HFF-Myc (cell line): ENCODE measurements around the gene FBXO27.
"Not testable (repeated sequence)": the region's sequence is repeated elsewhere in the genome, so short reads cannot be mapped to it uniquely, and the experiment has no call there.

Experiments used
- DNase-seq: peaks from one replicate; pipeline ENCODE4 v3.0.0-alpha.2; 2011; ENCODE audit warnings: low read depth; ENCODE audit errors: extremely low read depth
- H3K4me3 ChIP-seq: replicated peaks from 2 replicates; pipeline ENCODE4 v1.5.1; 2011; ENCODE audit warnings: low read depth, mild to moderate bottlenecking, control low read depth, low read length
- CTCF ChIP-seq: IDR thresholded peaks from 2 replicates; pipeline ENCODE4 v1.5.1; 2012; ENCODE audit warnings: mild to moderate bottlenecking, low read depth, low read length, control low read depth; ENCODE audit errors: missing control alignments

Gene FBXO27

GRCh38 chr19:39009001-39009400 is 23.3 kb downstream of the FBXO27 start:
- DNase-seq, result no peak
- H3K4me3 ChIP-seq, result no peak overlapping the region
- TF ChIP-seq CTCF, result no peak

- TF ChIP-seq CTCF, result no peak
- DNase-seq, result no peak
- no peak overlapping the region for H3K4me3 ChIP-seq
These were observed 24.2 kb downstream of the FBXO27 start for GRCh38 chr19:39008137-39008536.

GRCh38 chr19:39007096-39007495 is 25.3 kb downstream of the FBXO27 start:
- no peak for TF ChIP-seq CTCF
- DNase-seq, result no peak
- H3K4me3 ChIP-seq, result no peak overlapping the region

GRCh38 chr19:39004403-39004802 is 27.9 kb downstream of the FBXO27 start:
- H3K4me3 ChIP-seq, result no peak overlapping the region
- DNase-seq, result no peak
- no peak for TF ChIP-seq CTCF

- DNase-seq, result no peak
- TF ChIP-seq CTCF, result no peak
- no peak overlapping the region for H3K4me3 ChIP-seq
These were observed 28.6 kb downstream of the FBXO27 start for GRCh38 chr19:39003796-39004195.

- H3K4me3 ChIP-seq, result no peak overlapping the region
- no peak for TF ChIP-seq CTCF
- no peak for DNase-seq
These were observed 29.2 kb downstream of the FBXO27 start for GRCh38 chr19:39003188-39003587.

GRCh38 chr19:39001041-39001440 is 31.3 kb downstream of the FBXO27 start:
- no peak overlapping the region for H3K4me3 ChIP-seq
- no peak for DNase-seq
- no peak for TF ChIP-seq CTCF

- not testable (repeated sequence) for H3K4me3 ChIP-seq, DNase-seq
These were observed 34.8 kb downstream of the FBXO27 start for GRCh38 chr19:38997576-38997975.
